WTC11 (cell line): ENCODE data around the gene MYRF.
A peak's percentile ranks its signal among the peaks of the same experiment; 100 is the strongest.

ENCODE experiments used
- EMX1 ChIP-seq: fragments of 250-450 bp; sonication (Bioruptor Pico); IDR thresholded peaks from 2 replicates; pipeline ENCODE4 v1.8.0; 2021; ENCODE audit warnings: mild to moderate bottlenecking
- ETV6 ChIP-seq: sonication (generic); formaldehyde crosslinking; IDR thresholded peaks from 2 replicates; pipeline ENCODE4 v1.8.1; 2022; ENCODE audit warnings: mild to moderate bottlenecking, missing genetic modification reagents
- GTF2I ChIP-seq: fragments of 250-450 bp; sonication (Bioruptor Pico); conservative IDR thresholded peaks from 2 replicates; pipeline ENCODE4 v1.4.0; 2021; ENCODE audit warnings: mild to moderate bottlenecking
- JUN ChIP-seq: sonication (generic); formaldehyde crosslinking; IDR thresholded peaks from 2 replicates; pipeline ENCODE4 v1.8.0; 2023; ENCODE audit warnings: mild to moderate bottlenecking, missing genetic modification reagents
- NR3C1 ChIP-seq: sonication (generic); formaldehyde crosslinking; conservative IDR thresholded peaks from 2 replicates; pipeline ENCODE4 v1.8.1; 2023; ENCODE audit warnings: low read depth, mild to moderate bottlenecking, missing genetic modification reagents
- SOX15 ChIP-seq: fragments of 250-450 bp; sonication (Bioruptor Pico); IDR thresholded peaks from 2 replicates; pipeline ENCODE4 v1.9.0; 2021; ENCODE audit warnings: mild to moderate bottlenecking
- ZNF263 ChIP-seq: sonication (generic); formaldehyde crosslinking; IDR thresholded peaks from 2 replicates; pipeline ENCODE4 v1.8.1; 2022; ENCODE audit warnings: low read depth, mild to moderate bottlenecking, moderate library complexity, missing genetic modification reagents
- ZNF317 ChIP-seq: sonication (generic); formaldehyde crosslinking; IDR thresholded peaks from 2 replicates; pipeline ENCODE4 v1.8.1; 2023; ENCODE audit warnings: low read depth, mild to moderate bottlenecking, moderate library complexity, missing genetic modification reagents, borderline replicate concordance
- TF ChIP-seq, protein P1 (sequence below): fragments of 250-450 bp; sonication (Bioruptor Pico); IDR thresholded peaks from 2 replicates; pipeline ENCODE4 v1.9.0; 2021; ENCODE audit warnings: moderate library complexity, mild to moderate bottlenecking, inconsistent platforms, borderline replicate concordance
- TF ChIP-seq, protein P2 (sequence below): fragments of 200-600 bp; IDR thresholded peaks from 2 replicates; pipeline ENCODE4 v1.8.0; 2022; ENCODE audit warnings: antibody characterized with exemption
- TF ChIP-seq, protein P3 (sequence below): sonication (generic); formaldehyde crosslinking; IDR thresholded peaks from 2 replicates; pipeline ENCODE4 v1.8.0; 2022; ENCODE audit warnings: missing genetic modification reagents
- TF ChIP-seq, protein P4 (sequence below): fragments of 250-450 bp; sonication (Bioruptor Pico); IDR thresholded peaks from 2 replicates; pipeline ENCODE4 v1.9.0; 2021; ENCODE audit warnings: mild to moderate bottlenecking, borderline replicate concordance

DNA sequence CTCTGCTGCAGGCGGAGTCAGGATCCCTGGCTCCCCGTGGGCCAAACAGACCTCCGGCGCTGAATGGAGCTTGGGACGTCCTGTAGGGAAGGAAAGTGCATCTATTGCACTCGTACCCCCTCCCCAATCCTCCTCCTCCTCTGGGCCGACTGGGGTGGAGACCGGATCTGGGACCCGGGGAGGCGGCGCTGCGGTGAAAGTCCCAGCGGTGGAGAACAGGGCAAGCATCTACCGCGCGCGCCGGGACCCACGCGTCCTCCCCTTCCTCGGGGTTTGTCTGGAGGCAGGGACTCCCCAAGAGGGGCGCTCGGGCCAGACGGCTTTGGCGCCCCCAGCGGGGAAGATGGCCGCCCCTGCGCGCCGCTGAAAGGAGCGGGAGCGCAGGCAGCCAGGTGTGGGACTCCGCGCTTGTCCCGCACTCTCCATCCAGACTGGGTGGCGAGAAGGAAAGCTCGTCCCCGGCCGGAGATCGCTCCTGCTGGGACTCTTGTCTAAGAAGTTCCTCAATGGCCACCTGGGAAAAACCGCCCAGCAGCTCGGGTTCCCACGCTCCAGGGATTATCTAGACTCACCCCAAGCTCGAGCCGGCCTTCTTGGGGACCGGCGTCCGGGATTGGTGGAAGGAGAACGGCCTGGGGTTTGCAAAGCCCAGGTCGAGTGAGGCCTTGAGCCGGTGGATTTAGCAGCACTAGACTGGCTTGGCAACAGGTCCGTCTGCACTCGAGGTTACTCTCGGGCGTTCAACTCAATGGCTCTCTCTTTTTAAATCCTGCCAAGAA, 76.4 kb downstream of the MYRF start:
- TF ChIP-seq, protein P1, sequence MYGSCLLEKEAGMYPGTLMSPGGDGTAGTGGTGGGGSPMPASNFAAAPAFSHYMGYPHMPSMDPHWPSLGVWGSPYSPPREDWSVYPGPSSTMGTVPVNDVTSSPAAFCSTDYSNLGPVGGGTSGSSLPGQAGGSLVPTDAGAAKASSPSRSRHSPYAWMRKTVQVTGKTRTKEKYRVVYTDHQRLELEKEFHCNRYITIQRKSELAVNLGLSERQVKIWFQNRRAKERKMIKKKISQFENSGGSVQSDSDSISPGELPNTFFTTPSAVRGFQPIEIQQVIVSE (CRISPR knock-in tag), result no peak
- TF ChIP-seq, protein P2, sequence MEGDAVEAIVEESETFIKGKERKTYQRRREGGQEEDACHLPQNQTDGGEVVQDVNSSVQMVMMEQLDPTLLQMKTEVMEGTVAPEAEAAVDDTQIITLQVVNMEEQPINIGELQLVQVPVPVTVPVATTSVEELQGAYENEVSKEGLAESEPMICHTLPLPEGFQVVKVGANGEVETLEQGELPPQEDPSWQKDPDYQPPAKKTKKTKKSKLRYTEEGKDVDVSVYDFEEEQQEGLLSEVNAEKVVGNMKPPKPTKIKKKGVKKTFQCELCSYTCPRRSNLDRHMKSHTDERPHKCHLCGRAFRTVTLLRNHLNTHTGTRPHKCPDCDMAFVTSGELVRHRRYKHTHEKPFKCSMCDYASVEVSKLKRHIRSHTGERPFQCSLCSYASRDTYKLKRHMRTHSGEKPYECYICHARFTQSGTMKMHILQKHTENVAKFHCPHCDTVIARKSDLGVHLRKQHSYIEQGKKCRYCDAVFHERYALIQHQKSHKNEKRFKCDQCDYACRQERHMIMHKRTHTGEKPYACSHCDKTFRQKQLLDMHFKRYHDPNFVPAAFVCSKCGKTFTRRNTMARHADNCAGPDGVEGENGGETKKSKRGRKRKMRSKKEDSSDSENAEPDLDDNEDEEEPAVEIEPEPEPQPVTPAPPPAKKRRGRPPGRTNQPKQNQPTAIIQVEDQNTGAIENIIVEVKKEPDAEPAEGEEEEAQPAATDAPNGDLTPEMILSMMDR, result peak; percentile 29; the same call in 1 of the 2 replicates
- TF ChIP-seq EMX1 (CRISPR knock-in tag) (no peak), SOX15 (CRISPR knock-in tag) (no peak), ZNF263 (no peak), GTF2I (CRISPR knock-in tag) (no peak), ZNF317 (CRISPR knock-in tag) (no peak; the same call in 1 of the 2 replicates), JUN (CRISPR knock-in tag) (peak; percentile 40; the same call in 1 of the 2 replicates), NR3C1 (CRISPR knock-in tag) (no peak), ETV6 (CRISPR knock-in tag) (0 out of 2 replicates have a peak, but pooled peaks have one; percentile 34)
- TF ChIP-seq, protein P3, sequence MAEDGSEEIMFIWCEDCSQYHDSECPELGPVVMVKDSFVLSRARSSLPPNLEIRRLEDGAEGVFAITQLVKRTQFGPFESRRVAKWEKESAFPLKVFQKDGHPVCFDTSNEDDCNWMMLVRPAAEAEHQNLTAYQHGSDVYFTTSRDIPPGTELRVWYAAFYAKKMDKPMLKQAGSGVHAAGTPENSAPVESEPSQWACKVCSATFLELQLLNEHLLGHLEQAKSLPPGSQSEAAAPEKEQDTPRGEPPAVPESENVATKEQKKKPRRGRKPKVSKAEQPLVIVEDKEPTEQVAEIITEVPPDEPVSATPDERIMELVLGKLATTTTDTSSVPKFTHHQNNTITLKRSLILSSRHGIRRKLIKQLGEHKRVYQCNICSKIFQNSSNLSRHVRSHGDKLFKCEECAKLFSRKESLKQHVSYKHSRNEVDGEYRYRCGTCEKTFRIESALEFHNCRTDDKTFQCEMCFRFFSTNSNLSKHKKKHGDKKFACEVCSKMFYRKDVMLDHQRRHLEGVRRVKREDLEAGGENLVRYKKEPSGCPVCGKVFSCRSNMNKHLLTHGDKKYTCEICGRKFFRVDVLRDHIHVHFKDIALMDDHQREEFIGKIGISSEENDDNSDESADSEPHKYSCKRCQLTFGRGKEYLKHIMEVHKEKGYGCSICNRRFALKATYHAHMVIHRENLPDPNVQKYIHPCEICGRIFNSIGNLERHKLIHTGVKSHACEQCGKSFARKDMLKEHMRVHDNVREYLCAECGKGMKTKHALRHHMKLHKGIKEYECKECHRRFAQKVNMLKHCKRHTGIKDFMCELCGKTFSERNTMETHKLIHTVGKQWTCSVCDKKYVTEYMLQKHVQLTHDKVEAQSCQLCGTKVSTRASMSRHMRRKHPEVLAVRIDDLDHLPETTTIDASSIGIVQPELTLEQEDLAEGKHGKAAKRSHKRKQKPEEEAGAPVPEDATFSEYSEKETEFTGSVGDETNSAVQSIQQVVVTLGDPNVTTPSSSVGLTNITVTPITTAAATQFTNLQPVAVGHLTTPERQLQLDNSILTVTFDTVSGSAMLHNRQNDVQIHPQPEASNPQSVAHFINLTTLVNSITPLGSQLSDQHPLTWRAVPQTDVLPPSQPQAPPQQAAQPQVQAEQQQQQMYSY (CRISPR knock-in tag), result no peak
- TF ChIP-seq, protein P4, sequence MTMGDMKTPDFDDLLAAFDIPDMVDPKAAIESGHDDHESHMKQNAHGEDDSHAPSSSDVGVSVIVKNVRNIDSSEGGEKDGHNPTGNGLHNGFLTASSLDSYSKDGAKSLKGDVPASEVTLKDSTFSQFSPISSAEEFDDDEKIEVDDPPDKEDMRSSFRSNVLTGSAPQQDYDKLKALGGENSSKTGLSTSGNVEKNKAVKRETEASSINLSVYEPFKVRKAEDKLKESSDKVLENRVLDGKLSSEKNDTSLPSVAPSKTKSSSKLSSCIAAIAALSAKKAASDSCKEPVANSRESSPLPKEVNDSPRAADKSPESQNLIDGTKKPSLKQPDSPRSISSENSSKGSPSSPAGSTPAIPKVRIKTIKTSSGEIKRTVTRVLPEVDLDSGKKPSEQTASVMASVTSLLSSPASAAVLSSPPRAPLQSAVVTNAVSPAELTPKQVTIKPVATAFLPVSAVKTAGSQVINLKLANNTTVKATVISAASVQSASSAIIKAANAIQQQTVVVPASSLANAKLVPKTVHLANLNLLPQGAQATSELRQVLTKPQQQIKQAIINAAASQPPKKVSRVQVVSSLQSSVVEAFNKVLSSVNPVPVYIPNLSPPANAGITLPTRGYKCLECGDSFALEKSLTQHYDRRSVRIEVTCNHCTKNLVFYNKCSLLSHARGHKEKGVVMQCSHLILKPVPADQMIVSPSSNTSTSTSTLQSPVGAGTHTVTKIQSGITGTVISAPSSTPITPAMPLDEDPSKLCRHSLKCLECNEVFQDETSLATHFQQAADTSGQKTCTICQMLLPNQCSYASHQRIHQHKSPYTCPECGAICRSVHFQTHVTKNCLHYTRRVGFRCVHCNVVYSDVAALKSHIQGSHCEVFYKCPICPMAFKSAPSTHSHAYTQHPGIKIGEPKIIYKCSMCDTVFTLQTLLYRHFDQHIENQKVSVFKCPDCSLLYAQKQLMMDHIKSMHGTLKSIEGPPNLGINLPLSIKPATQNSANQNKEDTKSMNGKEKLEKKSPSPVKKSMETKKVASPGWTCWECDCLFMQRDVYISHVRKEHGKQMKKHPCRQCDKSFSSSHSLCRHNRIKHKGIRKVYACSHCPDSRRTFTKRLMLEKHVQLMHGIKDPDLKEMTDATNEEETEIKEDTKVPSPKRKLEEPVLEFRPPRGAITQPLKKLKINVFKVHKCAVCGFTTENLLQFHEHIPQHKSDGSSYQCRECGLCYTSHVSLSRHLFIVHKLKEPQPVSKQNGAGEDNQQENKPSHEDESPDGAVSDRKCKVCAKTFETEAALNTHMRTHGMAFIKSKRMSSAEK (CRISPR knock-in tag), result no peak
